ENCODE measurements around the gene NDEL1.

Gene NDEL1

GRCh38 chr17:8469964-8470363 lies 34.3 kb downstream of the NDEL1 start:
- Histone ChIP-seq H2AK5ac (ENCODE audit: low read length, severe bottlenecking) (no peak overlapping the region), H3K27me3 (ENCODE audit: control insufficient read depth in 1 of 2, insufficient read depth in 1 of 2, low read length in 2 of 2) (no peaks in the 10 kb centered on the region), H3K27ac (ENCODE audit: low read length, poor library complexity, severe bottlenecking) (no peak overlapping the region), H3K9me3 (ENCODE audit: control insufficient read depth, low read length) (no peaks in the 10 kb centered on the region), H3K79me1 (replicated peaks; ENCODE audit: low read length, poor library complexity, severe bottlenecking) (peaks cover 48% of the 10 kb centered on the region), H4K8ac (ENCODE audit: low read length) (no peak overlapping the region), H3K4ac (ENCODE audit: low read depth in 1 of 2, low read length in 2 of 2) (no peak overlapping the region), H4K91ac (ENCODE audit: low read length) (no peak overlapping the region), H2BK120ac (ENCODE audit: low read depth, low read length) (no peak overlapping the region), H2BK5ac (ENCODE audit: low read depth, low read length, poor library complexity, severe bottlenecking) (no peak overlapping the region), H3K36me3 (ENCODE audit: control insufficient read depth in 1 of 2, insufficient read depth in 2 of 2, low read depth in 1 of 2, low read length in 2 of 2) (peaks cover 73% of the 10 kb centered on the region in 2 experiments), H3K4me2 (ENCODE audit: low read length, poor library complexity, severe bottlenecking) (no peak overlapping the region), H3K23ac (ENCODE audit: low read length in 2 of 2) (no peak overlapping the region), H2AFZ (ENCODE audit: low read depth, low read length) (no peak overlapping the region), H3K18ac (ENCODE audit: low read depth in 1 of 2, low read length in 2 of 2) (no peak overlapping the region), H3K9ac (ENCODE audit: low read length) (no peak overlapping the region), H2BK15ac (ENCODE audit: low read depth, poor library complexity, severe bottlenecking) (no peak overlapping the region), H3K14ac (ENCODE audit: low read length in 2 of 2) (no peak overlapping the region), H3K4me1 (ENCODE audit: control insufficient read depth, insufficient read depth, low read depth, low read length) (peaks cover 3% of the 10 kb centered on the region), H3K4me3 (ENCODE audit: insufficient read depth in 1 of 2, low read depth in 1 of 2, low read length in 2 of 2) (peak overlapping the region in 1 of 2 experiments; percentile 55), H2BK12ac (ENCODE audit: low read length in 2 of 2) (no peak overlapping the region)
- no peak for DNase-seq
- WGBS, result 96% methylated on average over 12 of the region's 12 CpGs

- Histone ChIP-seq H3K9me3 (ENCODE audit: control insufficient read depth, low read length) (no peaks in the 10 kb centered on the region), H3K79me1 (replicated peaks; ENCODE audit: low read length, poor library complexity, severe bottlenecking) (peaks cover 47% of the 10 kb centered on the region), H4K91ac (ENCODE audit: low read length) (no peak overlapping the region), H2BK5ac (ENCODE audit: low read depth, low read length, poor library complexity, severe bottlenecking) (no peak overlapping the region), H3K27ac (ENCODE audit: low read length, poor library complexity, severe bottlenecking) (no peak overlapping the region), H2BK120ac (ENCODE audit: low read depth, low read length) (no peak overlapping the region), H2AK5ac (ENCODE audit: low read length, severe bottlenecking) (no peak overlapping the region), H3K4ac (ENCODE audit: low read depth in 1 of 2, low read length in 2 of 2) (no peak overlapping the region), H3K27me3 (ENCODE audit: control insufficient read depth in 1 of 2, insufficient read depth in 1 of 2, low read length in 2 of 2) (no peaks in the 10 kb centered on the region), H3K18ac (ENCODE audit: low read depth in 1 of 2, low read length in 2 of 2) (no peak overlapping the region), H2BK15ac (ENCODE audit: low read depth, poor library complexity, severe bottlenecking) (no peak overlapping the region), H3K9ac (ENCODE audit: low read length) (no peak overlapping the region), H3K4me1 (ENCODE audit: control insufficient read depth, insufficient read depth, low read depth, low read length) (peaks cover 3% of the 10 kb centered on the region), H4K8ac (ENCODE audit: low read length) (no peak overlapping the region), H3K36me3 (ENCODE audit: control insufficient read depth in 1 of 2, insufficient read depth in 2 of 2, low read depth in 1 of 2, low read length in 2 of 2) (peaks cover 74 to 75% of the 10 kb centered on the region in 2 experiments), H3K4me3 (ENCODE audit: insufficient read depth in 1 of 2, low read depth in 1 of 2, low read length in 2 of 2) (no peak overlapping the region), H3K4me2 (ENCODE audit: low read length, poor library complexity, severe bottlenecking) (no peak overlapping the region), H3K14ac (ENCODE audit: low read length in 2 of 2) (no peak overlapping the region), H2AFZ (ENCODE audit: low read depth, low read length) (no peak overlapping the region), H3K23ac (ENCODE audit: low read length in 2 of 2) (no peak overlapping the region), H2BK12ac (ENCODE audit: low read length in 2 of 2) (no peak overlapping the region)
- DNase-seq, result no peak
- WGBS, result 96% methylated on average over 20 of the region's 20 CpGs
Observed at GRCh38 chr17:8470447-8471047, 34.9 kb downstream of the NDEL1 start.

- H2AK5ac ChIP-seq (ENCODE audit: low read length, severe bottlenecking), result no peak overlapping the region
- H3K27me3 ChIP-seq (ENCODE audit: control insufficient read depth in 1 of 2, insufficient read depth in 1 of 2, low read length in 2 of 2), result no peaks in the 10 kb centered on the region
- no peak overlapping the region for H2BK15ac ChIP-seq (ENCODE audit: low read depth, poor library complexity, severe bottlenecking)
- no peak overlapping the region for H3K9ac ChIP-seq (ENCODE audit: low read length)
- H3K18ac ChIP-seq (ENCODE audit: low read depth in 1 of 2, low read length in 2 of 2), result no peak overlapping the region
- H2BK120ac ChIP-seq (ENCODE audit: low read depth, low read length), result no peak overlapping the region
- DNase-seq, result no peak
- WGBS, result 95% methylated on average over 8 of the region's 8 CpGs
- H3K4me3 ChIP-seq (ENCODE audit: insufficient read depth in 1 of 2, low read depth in 1 of 2, low read length in 2 of 2), result no peak overlapping the region
- H4K8ac ChIP-seq (ENCODE audit: low read length), result no peak overlapping the region
- no peaks in the 10 kb centered on the region for H3K9me3 ChIP-seq (ENCODE audit: control insufficient read depth, low read length)
- H3K27ac ChIP-seq (ENCODE audit: low read length, poor library complexity, severe bottlenecking), result no peak overlapping the region
- no peak overlapping the region for H2BK5ac ChIP-seq (ENCODE audit: low read depth, low read length, poor library complexity, severe bottlenecking)
- H3K36me3 ChIP-seq (ENCODE audit: control insufficient read depth in 1 of 2, insufficient read depth in 2 of 2, low read depth in 1 of 2, low read length in 2 of 2), result peaks cover 81 to 82% of the 10 kb centered on the region in 2 experiments
- H2BK12ac ChIP-seq (ENCODE audit: low read length in 2 of 2), result no peak overlapping the region
- H3K14ac ChIP-seq (ENCODE audit: low read length in 2 of 2), result no peak overlapping the region
- no peaks in the 10 kb centered on the region for H3K4me1 ChIP-seq (ENCODE audit: control insufficient read depth, insufficient read depth, low read depth, low read length)
- no peak overlapping the region for H2AFZ ChIP-seq (ENCODE audit: low read depth, low read length)
- H3K4me2 ChIP-seq (ENCODE audit: low read length, poor library complexity, severe bottlenecking), result no peak overlapping the region
- H4K91ac ChIP-seq (ENCODE audit: low read length), result no peak overlapping the region
- H3K23ac ChIP-seq (ENCODE audit: low read length in 2 of 2), result no peak overlapping the region
- no peak overlapping the region for H3K4ac ChIP-seq (ENCODE audit: low read depth in 1 of 2, low read length in 2 of 2)
- peaks cover 44% of the 10 kb centered on the region for H3K79me1 ChIP-seq (replicated peaks; ENCODE audit: low read length, poor library complexity, severe bottlenecking)
Observed at GRCh38 chr17:8472663-8473062, 37.0 kb downstream of the NDEL1 start.

GRCh38 chr17:8473451-8474192 lies 37.9 kb downstream of the NDEL1 start:
- Histone ChIP-seq H3K14ac (ENCODE audit: low read length in 2 of 2) (no peak overlapping the region), H3K4me1 (ENCODE audit: control insufficient read depth, insufficient read depth, low read depth, low read length) (no peaks in the 10 kb centered on the region), H3K9me3 (ENCODE audit: control insufficient read depth, low read length) (no peaks in the 10 kb centered on the region), H2AFZ (ENCODE audit: low read depth, low read length) (no peak overlapping the region), H2BK12ac (ENCODE audit: low read length in 2 of 2) (no peak overlapping the region), H2BK120ac (ENCODE audit: low read depth, low read length) (no peak overlapping the region), H2BK15ac (ENCODE audit: low read depth, poor library complexity, severe bottlenecking) (no peak overlapping the region), H3K9ac (ENCODE audit: low read length) (no peak overlapping the region), H3K4me2 (ENCODE audit: low read length, poor library complexity, severe bottlenecking) (no peak overlapping the region), H2AK5ac (ENCODE audit: low read length, severe bottlenecking) (no peak overlapping the region), H3K27ac (ENCODE audit: low read length, poor library complexity, severe bottlenecking) (no peak overlapping the region), H3K36me3 (ENCODE audit: control insufficient read depth in 1 of 2, insufficient read depth in 2 of 2, low read depth in 1 of 2, low read length in 2 of 2) (peaks cover 82 to 83% of the 10 kb centered on the region in 2 experiments), H2BK5ac (ENCODE audit: low read depth, low read length, poor library complexity, severe bottlenecking) (no peak overlapping the region), H4K91ac (ENCODE audit: low read length) (no peak overlapping the region), H3K79me1 (replicated peaks; ENCODE audit: low read length, poor library complexity, severe bottlenecking) (peaks cover 44% of the 10 kb centered on the region), H3K4ac (ENCODE audit: low read depth in 1 of 2, low read length in 2 of 2) (no peak overlapping the region), H4K8ac (ENCODE audit: low read length) (no peak overlapping the region), H3K27me3 (ENCODE audit: control insufficient read depth in 1 of 2, insufficient read depth in 1 of 2, low read length in 2 of 2) (no peaks in the 10 kb centered on the region), H3K18ac (ENCODE audit: low read depth in 1 of 2, low read length in 2 of 2) (no peak overlapping the region), H3K23ac (ENCODE audit: low read length in 2 of 2) (no peak overlapping the region), H3K4me3 (ENCODE audit: insufficient read depth in 1 of 2, low read depth in 1 of 2, low read length in 2 of 2) (no peak overlapping the region)
- 94% methylated on average over 13 of the region's 13 CpGs for WGBS
- no peak for DNase-seq

Data from mesenchymal stem cell (in vitro differentiated cells and primary cell).